GM18508 (cell line): Measurements from ENCODE around the gene MET.

Experiments used
- ATAC-seq: cut with Tn5 transposase; IDR thresholded peaks from one replicate; pipeline ENCODE4 v1.9.1; 2021; ENCODE audit warnings: moderate number of reproducible peaks; ENCODE audit not compliant: insufficient read depth, unreplicated experiment

Gene MET

DNA sequence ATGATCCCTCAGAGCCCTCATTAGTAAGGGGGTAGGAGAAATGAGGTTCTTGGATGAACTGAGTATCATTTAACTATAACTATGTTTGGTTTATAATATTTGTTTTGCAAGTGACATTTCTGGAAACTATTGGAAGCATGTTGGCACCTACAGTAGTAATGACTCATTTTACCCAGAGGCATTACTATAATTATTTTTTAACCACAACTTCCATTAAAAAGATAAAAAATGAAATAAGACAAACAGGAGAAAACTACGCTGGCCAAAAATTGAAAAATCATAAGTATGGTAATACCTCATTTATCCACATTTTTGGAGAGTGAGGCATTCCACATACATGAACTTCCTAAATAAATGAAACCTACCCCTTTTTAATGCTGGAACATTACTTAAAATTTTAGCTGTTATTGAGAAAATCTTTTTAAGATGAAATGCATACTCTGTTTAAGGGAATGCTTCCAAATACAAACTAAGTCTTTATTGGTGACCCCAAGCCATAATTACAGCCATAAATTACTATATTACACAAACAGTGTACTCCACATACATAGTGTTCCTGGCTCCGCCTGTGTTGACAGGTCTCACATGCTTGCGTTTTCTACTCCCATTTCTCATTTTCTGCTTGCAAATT is 105.8 kb downstream of the MET start:
- ATAC-seq, result no peak

DNA sequence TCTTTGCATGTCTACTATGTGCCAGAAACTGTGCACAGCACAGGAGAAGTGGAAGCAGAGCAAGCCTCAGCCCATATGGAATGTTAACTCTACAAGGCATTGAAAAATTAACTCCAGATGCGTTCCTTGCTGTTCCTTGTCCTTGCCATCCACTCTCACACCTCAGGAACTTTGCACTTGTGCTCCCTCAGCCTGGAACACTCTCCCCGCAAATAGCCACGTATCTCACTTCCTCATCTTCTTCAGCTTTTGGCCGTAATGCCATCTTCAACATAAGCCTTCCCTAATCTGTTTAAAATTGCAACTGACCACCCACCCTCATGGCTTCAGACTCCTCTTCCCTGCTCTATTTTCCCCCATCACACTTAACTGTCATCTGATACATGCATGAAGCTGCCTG is 107.2 kb downstream of the MET start:
- no peak for ATAC-seq

DNA sequence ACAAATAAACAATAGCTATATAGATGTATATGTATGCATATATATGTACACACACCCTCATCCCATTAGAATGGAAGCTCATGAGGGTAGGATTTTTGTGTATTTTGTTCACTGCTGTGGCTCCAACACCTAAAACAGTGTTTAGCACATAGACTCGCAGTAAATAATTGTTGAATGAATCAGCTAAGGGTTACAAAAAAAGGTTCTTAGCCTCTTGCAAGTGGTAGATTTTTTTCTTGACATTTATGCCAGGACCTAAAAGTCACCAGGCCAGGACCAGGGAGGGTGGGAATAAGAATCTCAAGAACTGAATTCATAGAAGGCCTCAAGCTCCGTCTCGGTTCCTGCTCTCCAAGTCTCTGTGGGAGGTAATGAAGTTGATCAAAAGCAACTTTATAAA is 107.9 kb downstream of the MET start:
- no peak for ATAC-seq

DNA sequence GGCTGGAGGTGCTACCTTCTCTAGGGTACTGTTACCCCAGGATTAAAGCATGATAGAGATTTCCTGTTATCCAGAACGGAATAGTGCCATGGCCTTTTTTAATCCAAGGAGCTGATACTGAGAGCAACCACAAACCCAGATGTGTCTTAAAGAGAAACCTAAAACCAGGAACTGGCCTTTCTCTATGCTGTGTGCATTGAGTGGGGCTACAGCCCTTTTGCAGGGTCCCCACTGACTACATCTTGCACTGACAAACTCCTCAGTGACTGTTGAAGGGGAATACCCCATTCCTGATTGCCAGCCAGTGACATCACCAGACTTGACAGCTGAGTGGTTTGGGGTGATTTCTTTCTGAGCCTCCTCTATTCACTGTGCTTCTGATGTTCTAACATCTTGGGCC is 108.5 kb downstream of the MET start:
- ATAC-seq, result no peak

DNA sequence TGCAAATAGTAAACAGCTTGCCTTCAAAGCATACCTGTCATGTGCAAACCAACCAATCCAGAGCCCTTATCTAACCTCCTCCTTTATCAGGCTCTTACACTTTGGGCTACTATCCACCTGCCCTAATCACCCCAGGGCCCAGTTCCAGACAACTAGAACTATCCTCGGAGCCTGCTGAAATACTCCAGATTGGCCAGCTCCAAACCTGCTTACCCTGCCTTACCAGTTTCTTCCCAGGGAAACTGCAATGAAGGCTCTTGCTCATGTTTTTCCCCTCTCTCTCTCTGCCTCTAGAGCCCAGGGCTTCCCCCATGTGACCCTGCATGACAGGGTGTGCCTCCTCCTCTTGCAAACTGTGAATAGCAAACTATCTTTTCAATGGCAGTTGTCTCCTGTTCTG is 109.0 kb downstream of the MET start:
- no peak for ATAC-seq

DNA sequence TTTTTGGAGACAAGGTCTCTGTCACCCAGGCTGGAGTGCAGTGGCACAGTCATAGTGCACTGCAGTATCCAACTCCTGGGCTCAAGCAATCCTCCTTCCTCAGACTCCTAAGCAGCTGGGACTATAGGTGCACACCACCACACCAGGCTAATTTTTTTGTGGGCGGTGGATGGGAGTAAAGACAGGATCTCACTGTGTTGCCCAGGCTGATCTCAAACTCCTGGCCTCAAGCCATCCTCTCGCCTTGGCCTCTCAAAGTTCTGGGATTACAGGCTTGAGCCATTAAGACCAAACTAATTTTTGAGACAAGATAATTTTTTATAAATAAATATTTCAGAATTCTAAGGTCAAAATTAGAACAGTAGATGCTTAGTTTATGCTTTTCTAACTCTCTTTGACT is 109.6 kb downstream of the MET start:
- ATAC-seq, result no peak

DNA sequence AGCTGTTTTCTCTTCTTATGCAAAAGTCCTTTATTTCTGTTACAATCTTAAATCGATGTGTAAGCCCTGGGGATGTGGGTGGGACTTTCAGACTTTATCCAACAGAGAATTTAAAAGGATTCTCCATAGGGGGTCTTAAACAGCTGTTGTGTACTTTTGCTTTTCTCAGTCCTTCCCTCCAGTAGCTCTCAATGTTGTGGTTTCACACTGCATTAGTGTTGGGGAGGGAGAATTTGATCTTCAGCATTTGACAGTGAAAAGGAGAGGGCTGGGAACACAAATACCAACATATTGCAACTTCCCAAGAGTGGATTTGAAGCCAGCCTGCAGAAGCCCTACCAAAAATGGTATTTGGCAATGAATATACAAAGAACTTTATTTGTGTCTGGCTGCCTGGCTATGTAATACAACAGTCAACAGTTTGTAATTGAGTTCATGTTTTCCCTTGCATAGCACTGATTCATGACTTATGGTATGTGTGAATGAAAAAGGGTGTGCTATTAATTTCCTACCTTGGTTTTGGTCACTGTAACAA is 110.2 kb downstream of the MET start:
- no peak for ATAC-seq

DNA sequence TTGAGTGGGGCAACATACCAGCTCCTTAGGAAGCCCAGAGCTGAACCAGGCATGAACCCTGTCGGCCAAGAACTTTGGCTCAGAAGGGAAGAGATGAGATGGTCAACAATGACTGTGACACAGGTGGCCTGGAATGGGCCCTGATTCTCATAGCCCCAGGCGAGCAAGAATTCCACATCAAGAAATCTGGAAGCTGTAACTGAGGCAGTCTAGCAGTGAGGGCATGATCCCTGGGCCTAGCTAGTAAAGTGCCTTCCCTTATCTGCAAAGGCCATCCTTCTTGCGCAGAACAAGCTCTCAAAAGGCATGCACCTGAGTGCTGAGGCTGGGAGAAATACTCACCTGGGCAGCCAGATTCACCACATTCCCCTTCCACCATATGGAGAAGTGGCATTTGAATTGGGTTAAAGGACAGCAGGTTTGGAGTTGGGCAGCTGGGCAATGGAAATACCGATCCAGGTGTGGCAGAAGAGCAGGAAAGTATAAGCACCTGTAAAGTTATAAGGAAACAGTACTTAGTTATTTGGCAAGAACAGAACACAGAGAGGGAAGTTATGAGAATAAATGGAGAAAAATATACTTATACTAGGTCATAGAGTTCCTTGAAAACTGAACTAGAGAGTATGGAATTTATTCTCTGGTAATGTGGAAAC is 111.8 kb downstream of the MET start:
- no peak for ATAC-seq

DNA sequence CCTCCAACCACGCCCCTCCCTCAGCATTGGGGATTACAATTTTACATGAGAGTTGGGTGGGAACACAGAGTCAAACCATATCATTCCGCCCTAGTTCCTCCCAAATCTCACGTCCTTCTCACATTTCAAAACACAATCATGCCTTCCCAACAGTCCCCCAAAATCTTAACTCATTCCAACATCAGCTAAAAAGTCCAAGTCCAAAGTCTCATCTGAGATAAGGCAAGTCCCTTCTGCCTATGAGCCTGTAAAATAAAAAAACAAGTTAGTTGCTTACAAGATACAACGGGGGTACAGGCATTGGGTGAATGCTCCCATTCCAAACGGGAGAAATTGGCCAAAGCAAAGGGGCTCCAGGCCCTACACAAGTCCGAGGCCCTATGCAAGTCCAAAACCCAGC is 112.7 kb downstream of the MET start:
- no peak for ATAC-seq

DNA sequence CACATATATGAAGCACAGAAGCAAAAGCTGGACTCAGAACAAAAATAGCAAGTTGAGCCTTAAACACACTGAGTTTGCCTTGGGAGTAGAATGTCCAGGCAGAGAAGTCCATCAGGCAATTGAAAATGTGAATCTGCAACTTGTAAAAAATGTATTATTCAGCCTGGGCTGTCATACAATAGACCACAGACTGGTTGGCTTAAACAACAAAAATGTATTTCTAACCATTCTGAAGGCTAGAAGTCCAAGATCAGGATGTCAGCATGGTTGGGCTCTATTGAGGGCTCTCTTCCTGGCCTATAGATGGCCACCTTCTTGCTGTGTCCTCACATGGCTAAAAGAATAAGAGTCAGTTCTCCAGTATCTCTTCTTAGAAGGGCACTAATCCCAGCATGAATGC is 113.8 kb downstream of the MET start:
- no peak for ATAC-seq

DNA sequence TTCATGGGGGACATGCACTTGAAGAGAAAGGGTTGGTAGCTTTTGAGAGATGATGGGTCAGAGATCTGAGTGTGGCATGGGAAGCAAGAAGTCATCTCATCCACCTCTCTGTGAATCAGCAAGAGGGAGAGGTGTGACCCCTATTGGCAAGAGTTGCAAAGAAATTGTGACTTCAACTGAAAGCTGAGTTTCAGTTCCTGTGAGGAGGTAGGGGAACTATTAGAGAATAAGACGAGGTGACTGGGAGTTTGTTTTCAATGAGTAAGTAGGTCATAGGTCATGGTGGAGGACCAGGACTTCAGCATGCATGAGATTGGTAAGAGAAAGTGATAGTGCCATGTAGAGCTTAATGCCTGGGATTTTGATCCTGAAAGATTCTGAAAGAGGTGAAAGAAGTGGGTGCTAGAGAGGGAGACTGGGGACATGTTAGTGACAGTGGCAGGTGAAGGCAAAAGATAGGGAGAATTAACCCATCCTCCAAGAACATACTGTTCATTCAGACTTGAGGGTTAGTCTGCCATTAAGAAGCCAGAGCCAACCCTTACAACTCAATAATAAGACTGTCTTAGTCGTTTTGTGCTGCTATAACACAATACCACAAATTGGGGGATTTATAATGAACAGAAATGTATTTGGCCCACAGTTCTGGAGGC is 114.9 kb downstream of the MET start:
- ATAC-seq, result peak; percentile 98

DNA sequence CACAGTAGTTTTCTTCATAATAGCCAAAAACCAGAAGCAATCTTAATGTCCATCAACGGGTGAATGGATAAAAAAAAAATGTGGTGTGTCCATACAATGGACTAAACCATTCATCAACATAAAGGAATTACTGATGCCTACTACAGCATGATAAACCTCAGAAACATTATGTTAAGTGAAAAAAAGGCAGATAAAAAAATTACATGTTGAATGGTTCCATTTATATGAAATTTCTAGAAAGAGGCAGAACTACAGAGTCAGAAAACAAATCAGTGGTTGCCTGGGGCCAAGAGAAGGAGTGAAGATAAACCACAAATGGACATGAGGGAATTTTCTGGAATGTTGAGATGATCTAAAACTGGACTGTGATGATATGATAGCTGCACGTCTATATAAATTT is 115.9 kb downstream of the MET start:
- ATAC-seq, result no peak

DNA sequence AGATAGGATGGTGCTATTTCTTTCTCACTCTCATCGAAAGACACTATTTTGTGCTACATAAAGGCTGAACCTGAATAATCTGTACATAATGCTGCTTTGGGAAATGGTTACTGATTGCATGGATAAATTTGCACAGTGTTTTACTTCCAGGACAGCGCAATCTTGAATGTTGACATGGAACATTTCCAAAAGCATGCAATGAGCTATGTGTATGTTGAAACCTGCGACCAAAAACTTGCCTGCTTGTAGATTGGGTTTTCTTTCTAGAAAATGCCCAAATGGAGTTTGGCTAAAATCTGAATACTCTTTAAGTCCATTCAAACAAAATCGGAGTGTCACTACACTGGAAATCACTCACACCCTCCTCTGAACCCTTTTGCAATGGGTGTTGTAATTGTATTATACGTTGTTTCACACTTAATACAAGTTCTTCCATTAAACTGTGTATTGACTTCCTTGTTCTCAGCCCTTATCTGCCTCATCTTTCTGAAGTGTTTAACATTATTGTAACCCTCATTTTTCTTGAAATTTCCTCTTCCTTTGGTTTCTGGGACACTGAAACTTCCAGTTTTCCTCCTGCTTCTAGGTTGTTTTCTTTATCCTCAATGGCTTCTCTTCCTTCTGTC is 116.7 kb downstream of the MET start:
- ATAC-seq, result no peak

DNA sequence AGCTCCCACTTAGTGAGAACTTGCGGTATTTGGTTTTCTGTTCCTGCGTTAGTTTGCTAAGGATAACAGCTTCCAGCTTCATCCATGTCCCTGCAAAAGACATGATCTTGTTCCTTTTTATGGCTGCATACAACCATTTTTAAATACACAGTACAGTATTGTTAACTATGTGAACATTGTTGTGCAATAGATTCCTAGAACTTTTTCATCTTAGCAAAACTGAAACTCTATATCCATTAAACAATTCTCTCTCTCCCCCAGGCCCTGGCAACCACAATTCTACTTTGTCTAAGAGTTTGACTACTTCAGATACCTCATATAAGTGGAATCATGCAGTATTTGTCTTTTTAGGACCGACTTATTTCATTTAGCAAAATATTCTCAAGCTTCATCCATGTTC is 118.0 kb downstream of the MET start:
- no peak for ATAC-seq

DNA sequence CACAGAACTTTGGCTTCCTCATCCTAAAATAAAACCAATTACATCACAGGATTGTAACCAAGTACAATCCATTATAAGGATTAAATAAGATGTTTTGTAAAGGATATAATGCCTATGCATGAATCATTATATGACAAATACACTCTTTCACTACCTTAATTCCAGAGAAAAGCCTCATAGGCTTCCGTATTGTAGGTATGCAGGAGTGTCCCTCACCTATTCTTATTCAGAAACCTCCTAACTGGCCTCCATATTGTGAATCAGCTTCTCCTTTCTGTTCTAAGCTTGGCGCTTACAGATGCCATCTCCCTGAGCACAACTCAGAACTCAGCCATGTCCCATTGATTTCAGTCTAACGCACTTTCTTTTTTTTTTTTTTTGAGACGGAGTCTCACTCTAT is 120.8 kb downstream of the MET start:
- ATAC-seq, result no peak

DNA sequence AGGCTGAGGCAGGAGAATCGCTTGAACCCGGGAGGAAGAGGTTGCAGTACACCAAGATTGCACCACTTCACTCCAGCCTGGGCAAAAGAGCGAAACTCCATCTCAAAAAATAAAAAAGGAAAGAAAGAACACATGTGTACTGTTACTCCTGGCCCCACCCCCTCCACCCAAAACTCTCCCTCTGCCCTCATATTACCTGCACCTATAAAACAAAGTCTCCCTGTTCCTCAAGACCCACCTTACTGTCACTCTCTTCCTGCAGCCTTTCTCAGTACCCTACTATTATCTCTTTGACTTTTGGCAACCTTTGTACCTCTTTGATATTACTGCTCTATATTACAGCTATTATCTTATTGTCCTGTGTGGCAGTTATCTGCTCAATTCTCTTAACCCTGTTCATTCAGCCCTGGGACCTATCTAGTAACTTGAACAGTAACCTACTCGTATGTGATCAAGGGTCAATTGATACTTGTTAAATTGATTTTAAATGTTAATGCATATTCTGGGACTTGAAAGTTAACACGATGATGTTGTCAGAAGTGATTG is 121.9 kb downstream of the MET start:
- ATAC-seq, result no peak

DNA sequence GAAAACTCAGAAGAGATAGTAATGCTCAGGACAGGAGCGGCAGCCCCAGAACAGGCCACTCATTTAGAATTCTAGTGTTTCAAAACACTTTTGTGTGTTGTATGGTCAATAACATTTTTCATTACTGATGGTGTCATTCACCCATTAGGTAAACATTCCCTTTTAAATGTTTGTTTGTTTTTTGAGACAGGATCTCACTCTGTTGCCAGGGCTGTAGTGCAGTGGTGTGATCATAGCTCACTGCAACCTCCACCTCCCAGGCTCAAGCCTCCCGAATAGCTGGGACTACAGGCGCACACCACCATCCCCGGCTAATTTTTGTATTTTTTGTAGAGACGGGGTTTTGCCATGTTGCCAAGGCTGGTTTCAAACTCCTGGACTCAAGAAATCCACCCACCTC is 124.5 kb downstream of the MET start:
- ATAC-seq, result no peak

DNA sequence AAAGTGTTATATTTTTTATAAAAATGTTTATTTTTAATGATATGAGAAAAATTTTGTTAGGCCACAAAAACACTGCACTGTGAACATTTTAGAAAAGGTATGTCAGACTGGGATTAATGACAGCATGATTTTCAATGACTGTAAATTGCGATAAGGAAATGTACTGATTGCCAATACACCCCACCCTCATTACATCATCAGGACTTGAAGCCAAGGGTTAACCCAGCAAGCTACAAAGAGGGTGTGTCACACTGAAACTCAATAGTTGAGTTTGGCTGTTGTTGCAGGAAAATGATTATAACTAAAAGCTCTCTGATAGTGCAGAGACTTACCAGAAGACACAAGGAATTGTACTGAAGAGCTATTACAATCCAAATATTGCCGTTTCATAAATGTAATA is 125.6 kb downstream of the MET start:
- no peak for ATAC-seq

DNA sequence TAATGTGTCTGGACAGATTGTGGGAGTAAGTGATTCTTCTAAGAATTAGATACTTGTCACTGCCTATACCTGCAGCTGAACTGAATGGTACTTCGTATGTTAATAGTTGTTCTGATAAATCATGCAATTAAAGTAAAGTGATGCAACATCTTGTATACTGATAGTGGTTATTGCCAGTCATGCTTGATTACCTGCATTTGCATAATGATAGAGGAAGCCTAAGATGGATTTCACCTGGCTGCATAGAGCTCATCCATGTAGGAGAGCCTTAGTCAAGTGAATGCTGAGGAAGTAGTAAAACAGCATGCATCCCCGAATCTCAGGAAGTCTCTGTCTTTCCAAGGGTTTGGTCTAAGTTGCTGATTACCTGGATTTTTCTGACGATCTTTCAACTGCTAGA is 126.2 kb downstream of the MET start:
- no peak for ATAC-seq

DNA sequence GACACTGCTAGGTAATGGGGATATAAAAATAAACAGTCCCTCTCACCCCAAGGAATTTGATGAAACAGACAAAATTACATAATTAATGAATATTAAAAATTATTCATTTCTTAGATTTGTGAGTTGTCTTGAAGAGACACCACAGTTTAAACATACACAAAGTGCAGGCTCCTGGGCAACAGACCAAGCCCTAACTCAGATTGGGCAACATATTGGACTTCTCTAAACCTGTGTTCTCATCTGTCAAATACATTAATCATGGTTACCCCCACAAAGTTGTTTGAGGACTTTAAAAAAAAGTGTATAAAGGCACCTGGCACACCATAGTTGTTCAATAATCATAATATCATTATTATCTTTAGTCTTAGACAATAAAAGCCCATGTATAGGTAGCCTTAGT is 127.9 kb downstream of the MET start:
- no peak for ATAC-seq

DNA sequence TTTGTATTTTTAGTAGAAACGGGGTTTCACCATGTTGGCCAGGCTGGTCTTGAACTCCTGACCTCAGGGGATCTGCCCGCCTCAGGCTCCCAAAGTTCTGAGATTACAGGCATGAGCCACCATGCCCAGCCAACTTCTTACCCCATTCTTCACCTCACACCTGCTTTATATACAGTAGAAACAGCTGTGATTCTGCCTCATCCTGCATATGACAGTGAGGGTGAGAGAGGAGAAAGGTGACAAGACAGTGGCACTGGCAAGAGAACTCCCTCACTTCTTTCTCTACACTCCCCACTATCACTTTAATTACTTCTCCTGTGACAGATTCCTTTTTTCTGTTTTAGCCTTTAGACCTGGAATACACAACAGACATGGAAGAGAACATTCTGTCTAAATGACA is 128.6 kb downstream of the MET start:
- ATAC-seq, result no peak
